GM18858 (cell line): Measurements from ENCODE around the gene GDF11.

Experiments
- ATAC-seq: cut with Tn5 transposase; IDR thresholded peaks from one replicate; pipeline ENCODE4 v1.9.1; 2021; ENCODE audit not compliant: unreplicated experiment

GDF11 gene

GRCh38 chr12:55742719-55743405 lies at the start of gene GDF11:
GDF11 (plus strand) TSS chr12:55743122; CDS start chr12:55743317, 195 bp downstream.
- ATAC-seq: no peak

DNA sequence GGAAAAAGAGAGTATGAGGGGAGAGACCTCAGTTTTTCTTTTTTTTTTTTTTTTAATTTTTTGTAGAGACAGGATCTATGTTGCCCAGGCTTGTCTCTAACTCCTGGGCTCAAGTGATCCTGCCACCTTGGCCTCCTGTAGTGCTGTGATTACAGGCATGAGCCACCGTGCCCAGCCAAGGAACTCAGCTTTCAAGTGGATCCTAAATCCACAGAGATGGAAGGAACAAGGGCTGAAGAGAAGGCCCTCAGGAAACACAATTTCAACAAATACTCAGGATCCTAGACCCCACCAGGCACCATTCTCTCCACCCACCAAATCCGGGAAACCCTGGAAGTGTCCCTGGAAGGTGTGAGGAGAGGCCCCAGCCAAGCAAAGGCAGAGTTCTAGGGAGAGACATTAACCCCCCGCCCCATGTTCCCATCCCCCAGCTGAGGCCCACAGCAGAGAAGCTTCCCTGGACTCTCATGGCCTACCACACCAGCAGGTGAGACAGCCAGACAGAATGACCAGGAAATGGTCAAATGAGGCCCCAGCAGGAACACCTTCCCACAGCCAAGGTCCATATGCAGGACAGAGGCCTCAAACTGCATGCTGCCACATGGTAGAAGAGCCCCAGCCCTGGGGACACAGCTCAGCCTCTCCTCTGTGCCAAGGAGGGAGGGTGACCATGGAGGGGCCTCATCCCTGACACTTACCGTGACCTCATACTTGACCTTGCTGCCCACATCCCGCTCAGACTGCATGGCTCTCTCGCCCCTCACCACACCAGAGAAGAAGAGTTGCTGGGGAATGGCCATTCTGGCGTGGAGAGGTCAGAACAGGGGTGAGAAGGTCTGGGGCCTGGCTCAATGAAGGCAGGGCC lies 49.4 kb upstream of the GDF11 start:
- no peak for ATAC-seq

DNA sequence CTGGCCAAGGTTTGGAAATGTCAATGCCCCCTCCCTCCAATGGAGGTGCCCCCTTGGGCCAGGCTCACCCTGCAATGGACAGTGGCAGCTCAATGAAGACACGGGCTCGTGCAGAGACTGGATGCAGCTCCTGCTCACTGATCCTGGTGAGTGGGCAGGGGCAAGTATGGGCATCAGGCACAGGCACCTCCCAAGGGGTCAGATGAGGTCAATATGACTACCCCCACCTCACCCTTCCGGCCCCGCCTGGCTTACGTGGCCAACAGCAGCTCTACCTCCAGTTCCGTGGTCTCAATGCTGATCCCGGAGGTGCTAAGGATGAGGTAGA lies 48.8 kb upstream of the GDF11 start:
- no peak for ATAC-seq

DNA sequence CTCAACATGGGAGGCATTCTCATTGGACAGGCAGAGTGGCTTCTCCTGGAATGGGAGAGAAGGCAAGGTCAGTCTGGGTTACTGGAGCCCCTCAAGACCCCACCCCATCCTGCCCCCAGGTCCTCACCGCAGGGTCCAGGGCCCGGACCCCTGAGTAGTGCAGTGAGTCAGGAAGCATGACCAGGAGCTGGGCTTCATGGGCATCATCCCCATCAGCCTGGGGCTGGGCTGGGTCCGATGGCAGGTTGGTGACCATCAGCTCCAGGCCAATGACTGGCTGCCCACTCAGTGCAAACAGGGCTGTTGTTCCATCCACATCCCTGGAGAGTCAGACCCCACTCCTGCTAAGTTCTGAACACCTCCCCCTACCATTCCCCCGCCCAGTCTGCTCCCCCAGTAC lies 48.3 kb upstream of the GDF11 start:
- ATAC-seq: no peak

DNA sequence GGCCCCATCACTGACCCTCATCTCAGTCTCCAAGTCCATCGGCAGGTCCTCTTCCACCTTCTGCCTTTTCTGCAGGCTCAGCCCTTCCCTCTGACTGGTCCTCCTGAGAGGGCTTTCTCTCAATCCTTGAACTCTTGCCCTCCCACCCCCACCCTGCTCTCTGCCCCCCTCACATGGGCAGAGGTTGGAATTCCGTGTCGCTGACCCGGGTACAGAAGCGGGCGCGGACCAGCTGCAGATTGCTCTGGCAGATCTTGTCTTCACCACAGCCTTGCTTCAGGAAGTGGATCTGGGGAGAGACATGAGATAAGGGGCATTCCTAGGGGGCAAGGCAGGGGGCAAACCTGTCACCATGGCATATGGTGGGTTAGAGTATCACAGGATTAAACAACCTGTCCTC lies 47.6 kb upstream of the GDF11 start:
- ATAC-seq: no peak

- no peak for ATAC-seq
Observed at GRCh38 chr12:55696141-55696540, 46.8 kb upstream of the GDF11 start.

- no peak for ATAC-seq
Observed at GRCh38 chr12:55696796-55697462, 46.0 kb upstream of the GDF11 start.

- no peak for ATAC-seq
Observed at GRCh38 chr12:55697686-55698085, 45.2 kb upstream of the GDF11 start.

GRCh38 chr12:55698241-55698955 lies 44.5 kb upstream of the GDF11 start:
- ATAC-seq: no peak

DNA sequence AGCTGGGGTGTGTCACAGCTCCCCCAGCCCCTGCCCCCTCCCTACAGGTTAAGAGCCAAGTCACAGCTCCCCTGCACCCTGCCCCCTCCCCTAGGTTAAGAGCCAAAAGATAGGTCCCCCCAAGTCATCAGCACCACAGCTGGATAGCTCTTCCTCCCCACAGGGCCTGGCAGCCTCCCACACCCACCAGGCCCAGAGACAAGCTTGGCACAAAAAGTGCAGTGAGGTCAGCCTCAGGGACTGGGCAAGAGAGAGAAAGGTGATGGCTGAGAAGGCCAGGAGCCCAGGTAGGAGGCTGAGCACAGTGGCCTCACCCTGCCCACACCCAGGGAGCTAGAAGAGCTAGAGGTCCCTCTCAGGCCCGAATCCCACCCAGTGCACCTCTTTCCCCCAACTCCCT lies 44.0 kb upstream of the GDF11 start:
- no peak for ATAC-seq

- no peak for ATAC-seq
Observed at GRCh38 chr12:55699471-55700055, 43.4 kb upstream of the GDF11 start.

DNA sequence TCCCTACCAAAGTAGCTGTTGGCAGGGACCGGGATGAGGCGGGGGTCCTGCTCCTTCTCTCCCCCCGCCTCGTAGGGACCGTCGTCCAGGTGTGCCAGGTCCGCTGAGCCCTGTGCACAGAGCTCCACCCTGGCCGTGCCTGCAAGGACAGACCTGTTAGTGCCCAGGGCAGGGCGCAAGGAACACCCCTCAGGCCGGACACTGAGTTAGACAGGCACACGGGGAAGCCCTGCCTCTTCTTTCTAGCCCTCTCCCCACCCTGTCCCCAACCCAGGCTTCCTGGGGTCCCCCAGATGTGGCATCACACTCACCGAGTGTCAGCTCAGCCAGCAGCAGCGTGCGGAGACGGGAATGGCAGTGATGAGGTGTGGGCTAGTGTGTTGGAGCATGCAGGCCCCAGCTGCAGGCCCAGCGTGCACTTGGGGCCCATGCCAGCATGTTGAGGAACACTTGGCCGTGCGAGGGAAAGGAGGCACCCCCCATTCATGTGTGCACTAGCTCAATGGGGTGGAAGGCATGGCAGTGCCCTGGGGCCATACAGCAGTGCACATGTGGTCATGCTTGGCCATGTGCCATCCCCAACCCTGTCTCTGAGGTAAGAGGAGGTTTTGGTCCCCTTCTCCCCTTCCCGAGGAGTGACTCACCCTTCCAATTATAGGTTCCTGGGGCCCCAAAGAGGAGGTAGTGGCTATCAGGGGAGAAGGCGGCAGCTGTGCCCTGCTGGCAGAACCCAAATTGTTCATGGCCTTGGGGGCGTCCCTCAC lies 42.5 kb upstream of the GDF11 start:
- no peak for ATAC-seq

DNA sequence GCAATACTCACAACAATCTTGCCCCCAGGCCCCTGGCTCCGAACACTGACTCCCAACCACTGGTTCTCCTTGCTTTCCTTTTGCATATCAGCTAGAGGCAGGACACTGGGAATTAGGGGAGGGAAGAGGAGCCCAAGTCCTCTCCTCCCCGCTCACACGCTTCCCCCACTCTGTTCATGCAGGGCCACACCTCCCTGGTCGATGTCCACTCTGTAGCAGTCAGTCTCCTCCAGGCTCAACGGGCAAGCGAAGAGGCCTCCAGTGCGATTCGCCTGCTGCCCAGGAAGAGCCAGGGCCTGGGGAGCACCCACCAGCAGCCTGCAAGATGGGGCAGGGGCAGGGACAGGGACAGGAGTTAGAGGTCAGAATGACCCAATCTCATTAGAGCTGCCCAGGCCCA lies 40.1 kb upstream of the GDF11 start:
- no peak for ATAC-seq

DNA sequence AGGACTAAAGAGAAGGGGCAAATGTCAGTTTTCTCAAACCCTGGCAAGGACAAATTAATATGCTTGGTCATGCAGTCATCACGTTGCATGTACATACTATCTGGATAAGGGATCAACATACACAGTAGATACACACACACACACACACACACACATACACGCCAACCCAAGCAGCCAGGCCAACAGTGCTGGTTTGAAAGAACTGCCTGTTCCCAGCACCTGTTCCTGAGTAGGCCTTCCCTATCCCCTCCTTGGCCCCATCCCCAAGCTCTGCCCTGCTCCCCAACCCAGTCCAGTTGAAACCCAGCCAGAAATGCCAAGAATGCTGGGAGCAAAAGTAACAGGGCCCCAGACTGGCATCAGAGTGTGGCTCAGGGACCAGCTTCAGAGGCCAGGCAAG lies 39.6 kb upstream of the GDF11 start:
- no peak for ATAC-seq

- no peak for ATAC-seq
Observed at GRCh38 chr12:55703901-55704761, 38.8 kb upstream of the GDF11 start.

DNA sequence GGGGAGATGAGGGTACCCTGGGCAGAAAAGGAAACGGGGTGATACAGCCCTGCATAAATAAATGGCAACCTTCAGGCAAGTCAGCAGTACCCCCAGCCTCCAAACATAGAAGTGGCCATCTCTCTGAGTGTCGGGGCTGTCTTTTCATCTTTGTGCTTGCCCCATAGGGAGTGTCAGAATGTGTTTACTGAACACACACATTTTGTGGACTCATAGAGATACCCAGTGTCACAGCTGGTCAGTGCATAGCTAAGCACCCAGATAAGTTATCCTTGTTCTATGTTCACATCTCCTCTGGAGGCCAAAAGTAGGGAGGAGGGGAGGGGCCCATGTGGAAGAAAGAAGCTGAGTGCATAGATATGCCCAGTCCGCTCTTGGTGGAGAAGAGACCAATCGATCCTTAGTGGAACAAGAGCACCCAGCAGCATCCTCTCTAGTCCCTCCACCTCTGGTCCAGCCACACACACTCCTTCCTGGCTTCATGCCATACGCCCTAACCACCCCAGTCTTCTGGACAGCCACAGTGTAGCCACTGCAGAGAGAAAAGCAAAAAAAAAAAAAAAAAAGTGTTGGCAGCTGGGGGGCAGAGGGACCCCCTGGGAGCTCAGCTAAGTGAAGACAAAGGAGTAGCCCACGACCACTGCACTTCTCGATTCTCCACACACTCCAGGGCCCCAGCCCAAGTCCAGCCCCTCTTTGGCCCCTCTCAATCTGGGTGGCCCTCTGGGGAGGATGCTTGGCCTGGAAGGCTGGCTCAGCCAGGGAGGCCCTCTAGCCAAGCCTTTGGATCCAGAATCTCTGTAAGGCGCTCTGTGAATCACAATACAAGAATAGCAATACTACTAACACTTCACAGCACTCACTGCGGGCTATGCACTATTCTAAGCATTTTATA lies 37.9 kb upstream of the GDF11 start:
- no peak for ATAC-seq

DNA sequence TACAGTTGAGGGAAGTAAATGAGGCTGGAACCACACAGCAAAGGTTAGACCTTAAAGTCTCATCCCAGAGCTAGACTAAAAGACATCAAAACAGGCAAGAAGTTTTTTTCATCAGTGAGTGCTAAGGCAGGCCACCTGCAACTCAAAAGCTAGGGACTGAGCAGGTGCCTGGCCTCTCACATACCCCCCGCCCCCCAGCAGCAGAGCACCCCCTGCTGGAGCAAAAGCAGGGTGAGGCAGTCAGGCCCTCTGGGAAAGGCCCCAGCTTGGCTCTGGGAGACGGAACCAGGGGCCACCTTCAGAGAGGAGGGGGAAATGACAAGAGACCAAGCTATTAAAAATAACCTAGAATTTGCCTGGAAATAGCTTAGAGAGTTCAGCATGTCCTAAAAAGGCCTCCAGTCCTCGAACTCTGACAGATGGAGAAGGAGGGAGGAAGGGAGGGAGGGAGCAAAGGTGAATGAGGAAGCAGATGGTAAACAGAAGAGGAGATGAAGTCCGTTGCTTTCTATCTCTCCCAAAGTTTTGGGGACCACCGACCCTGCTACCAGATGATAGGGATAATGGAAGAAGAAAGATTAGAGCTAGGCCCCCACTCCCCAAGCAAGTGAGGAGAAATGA lies 37.0 kb upstream of the GDF11 start:
- ATAC-seq: no peak
